HepG2 (cell line): ENCODE measurements around the gene SYNGR4. TPM values are rescaled to one million over a fixed set of nuclear protein-coding genes. Genes with fewer than 3 reads are reported as not detected.

Experiments
- ASH2L ChIP-seq: fragments of 300-600, 200-600 bp; sonication (generic); IDR thresholded peaks from 2 replicates; pipeline ENCODE4 v1.7.0; 2017; ENCODE audit warnings: low read depth, mild to moderate bottlenecking, moderate library complexity, mixed read lengths, low read length; ENCODE audit not compliant: insufficient read length
- CBFB ChIP-seq: sonication (generic); formaldehyde crosslinking; IDR thresholded peaks from 2 replicates; pipeline ENCODE4 v1.4.0; 2020; ENCODE audit warnings: missing genetic modification reagents
- FOXO1 ChIP-seq: sonication (generic); formaldehyde crosslinking; IDR thresholded peaks from 2 replicates; pipeline ENCODE4 v1.4.0; 2020; ENCODE audit warnings: missing genetic modification reagents
- GMEB1 ChIP-seq: sonication (generic); formaldehyde crosslinking; IDR thresholded peaks from 2 replicates; pipeline ENCODE4 v1.5.1; 2020; ENCODE audit warnings: missing genetic modification reagents, mild to moderate bottlenecking, borderline replicate concordance
- KLF13 ChIP-seq: sonication (generic); formaldehyde crosslinking; IDR thresholded peaks from 2 replicates; pipeline ENCODE4 v1.4.0; 2020; ENCODE audit warnings: mild to moderate bottlenecking, missing genetic modification reagents
- MTA1 ChIP-seq: sonication (generic); formaldehyde crosslinking; IDR thresholded peaks from 2 replicates; pipeline ENCODE4 v1.4.0; 2020; ENCODE audit warnings: missing genetic modification reagents, mild to moderate bottlenecking, borderline replicate concordance
- PATZ1 ChIP-seq: sonication (generic); formaldehyde crosslinking; IDR thresholded peaks from 2 replicates; pipeline ENCODE4 v1.4.0; 2020; ENCODE audit warnings: missing genetic modification reagents
- SAFB2 ChIP-seq: sonication (generic); formaldehyde crosslinking; IDR thresholded peaks from 2 replicates; pipeline ENCODE4 v1.5.1; 2020; ENCODE audit warnings: missing genetic modification reagents, low read depth, mild to moderate bottlenecking, borderline replicate concordance
- SMAD1 ChIP-seq: sonication (generic); formaldehyde crosslinking; IDR thresholded peaks from 2 replicates; pipeline ENCODE4 v1.4.0; 2020; ENCODE audit warnings: missing genetic modification reagents, low read depth, mild to moderate bottlenecking, borderline replicate concordance
- SNAPC5 ChIP-seq: sonication (generic); formaldehyde crosslinking; IDR thresholded peaks from 2 replicates; pipeline ENCODE4 v1.8.1; 2023; ENCODE audit warnings: mild to moderate bottlenecking, missing genetic modification reagents, borderline replicate concordance
- TCF7 ChIP-seq: sonication (generic); IDR thresholded peaks from 2 replicates; pipeline ENCODE4 v1.6.1; 2016; ENCODE audit warnings: antibody characterized with exemption, low read depth
- USF2 ChIP-seq, 2 experiments: sonication (generic) in 1 of 2; formaldehyde crosslinking in 1 of 2; IDR thresholded peaks; 2 replicates each; pipeline versions ENCODE4 v1.5.1 to v1.6.1; 2011 to 2020; ENCODE audit warnings: borderline replicate concordance in 1 of 2, low read depth in 1 of 2, low read length in 1 of 2, mild to moderate bottlenecking in 1 of 2, missing genetic modification reagents in 1 of 2, moderate library complexity in 1 of 2
- ZKSCAN5 ChIP-seq: sonication (generic); formaldehyde crosslinking; IDR thresholded peaks from 2 replicates; pipeline ENCODE4 v1.5.1; 2020; ENCODE audit warnings: mild to moderate bottlenecking, missing genetic modification reagents
- ZMAT3 ChIP-seq: sonication (generic); formaldehyde crosslinking; conservative IDR thresholded peaks from 2 replicates; pipeline ENCODE4 v1.7.0; 2021; ENCODE audit warnings: missing genetic modification reagents
- ZNF274 ChIP-seq: sonication (generic); formaldehyde crosslinking; IDR thresholded peaks from 2 replicates; pipeline ENCODE4 v1.5.1; 2020; ENCODE audit warnings: mild to moderate bottlenecking, missing genetic modification reagents
- ZNF431 ChIP-seq: sonication (generic); formaldehyde crosslinking; IDR thresholded peaks from 2 replicates; pipeline ENCODE4 v1.9.0; 2022; ENCODE audit warnings: missing genetic modification reagents, low read depth, mild to moderate bottlenecking, borderline replicate concordance
- ZNF441 ChIP-seq: sonication (generic); formaldehyde crosslinking; IDR thresholded peaks from 2 replicates; pipeline ENCODE4 v1.7.0; 2021; ENCODE audit warnings: missing genetic modification reagents, borderline replicate concordance
- ZNF749 ChIP-seq: sonication (generic); formaldehyde crosslinking; IDR thresholded peaks from 2 replicates; pipeline ENCODE4 v1.8.0; 2022; ENCODE audit warnings: mild to moderate bottlenecking, missing genetic modification reagents, moderate library complexity, borderline replicate concordance
- polyA plus RNA-seq, 8 experiments: library from polyadenylated mRNA; depleted of rRNA in 3 of 8; stranded (reverse) in 7 of 8; unstranded in 1 of 8; fragments of >200 nt; fragmentation: Illumina TruSeq in 4 of 8; extraction: Trizol in 4 of 8; gene quantifications; 2 replicates each; pipeline versions ENCODE4 v1.2.1 to v1.2.3, GENCODE V29; 2011 to 2016; ENCODE audit warnings: low read depth in 4 of 8, missing spikeins in 1 of 8, mixed read lengths in 1 of 8; ENCODE audit not compliant: insufficient read depth in 1 of 8
- total RNA-seq, 5 experiments: library from RNA; depleted of rRNA; stranded (reverse); fragments of >200 nt; fragmentation: Illumina TruSeq; extraction: Trizol; gene quantifications; 2 replicates each; pipeline ENCODE4 v1.2.3, GENCODE V29; 2016; ENCODE audit warnings: low read depth in 1 of 5

The SYNGR4 gene
- total and polyA plus RNA-seq, 2 of the 13 experiments (the other 11 are each of a cell fraction or from before 2014, with no cell fraction given), result not detected

GRCh38 chr19:48332662-48333466, 31.3 kb upstream of the SYNGR4 start (continued):
- TF ChIP-seq CBFB, result no peak
- TF ChIP-seq SNAPC5 (CRISPR knock-in tag), result no peak
- no peak for TF ChIP-seq ZNF431 (CRISPR knock-in tag)
- TF ChIP-seq MTA1 (CRISPR knock-in tag), result no peak
- no peak for TF ChIP-seq ZKSCAN5 (CRISPR knock-in tag)
- no peak for TF ChIP-seq SAFB2 (CRISPR knock-in tag)
- TF ChIP-seq KLF13 (CRISPR knock-in tag), result no peak
- TF ChIP-seq SMAD1 (CRISPR knock-in tag), result no peak
- no peak for TF ChIP-seq PATZ1 (CRISPR knock-in tag)
- TF ChIP-seq ASH2L, result no peak
- no peak for TF ChIP-seq ZNF749 (CRISPR knock-in tag)
- TF ChIP-seq TCF7, result no peak
- no peak for TF ChIP-seq ZMAT3 (CRISPR knock-in tag)
- TF ChIP-seq GMEB1 (CRISPR knock-in tag), result no peak
- TF ChIP-seq FOXO1 (CRISPR knock-in tag), result 0 out of 2 replicates have a peak, but pooled peaks have one; percentile 27
- TF ChIP-seq USF2 (IDR thresholded peaks at IDR 0.05; ENCODE audit: low read depth, low read length), result no peak
- TF ChIP-seq USF2 (CRISPR knock-in tag; IDR thresholded peaks at IDR 0.05; ENCODE audit: borderline replicate concordance), result no peak
- no peak for TF ChIP-seq ZNF274 (CRISPR knock-in tag)
- TF ChIP-seq ZNF441 (CRISPR knock-in tag), result no peak
